ENCODE measurements around the gene SYNGR1.

SYNGR1 gene

GRCh38 chr22:39395936-39396796 lies 46.4 kb downstream of the SYNGR1 start:
- DNase-seq (ENCODE audit: low read depth), result no peak
- TF ChIP-seq CTCF (conservative IDR thresholded peaks at IDR 0.05; ENCODE audit: control insufficient read depth, insufficient read depth, low read depth, low read length), result no peak
- H3K4me3 ChIP-seq (ENCODE audit: control insufficient read depth, low read depth, low read length), result no peak overlapping the region

- H3K4me3 ChIP-seq (ENCODE audit: control insufficient read depth, low read depth, low read length), result no peak overlapping the region
- DNase-seq (ENCODE audit: low read depth), result no peak
- no peak for TF ChIP-seq CTCF (conservative IDR thresholded peaks at IDR 0.05; ENCODE audit: control insufficient read depth, insufficient read depth, low read depth, low read length)
These were observed 47.0 kb downstream of the SYNGR1 start for GRCh38 chr22:39396797-39397195.

- H3K4me3 ChIP-seq (ENCODE audit: control insufficient read depth, low read depth, low read length), result no peak overlapping the region
- no peak for DNase-seq (ENCODE audit: low read depth)
- TF ChIP-seq CTCF (conservative IDR thresholded peaks at IDR 0.05; ENCODE audit: control insufficient read depth, insufficient read depth, low read depth, low read length), result no peak
These were observed 51.5 kb downstream of the SYNGR1 start for GRCh38 chr22:39401301-39401631.

GRCh38 chr22:39405346-39406085 lies 55.7 kb downstream of the SYNGR1 start:
- H3K4me3 ChIP-seq (ENCODE audit: control insufficient read depth, low read depth, low read length), result peak overlapping the region; percentile 38
- peak; percentile 22 for TF ChIP-seq CTCF (conservative IDR thresholded peaks at IDR 0.05; ENCODE audit: control insufficient read depth, insufficient read depth, low read depth, low read length)
- peak; percentile 89 for DNase-seq (ENCODE audit: low read depth)

GRCh38 chr22:39408173-39408572 lies 58.4 kb downstream of the SYNGR1 start:
- peak; percentile 51 for DNase-seq (ENCODE audit: low read depth)
- no peak for TF ChIP-seq CTCF (conservative IDR thresholded peaks at IDR 0.05; ENCODE audit: control insufficient read depth, insufficient read depth, low read depth, low read length)
- no peak overlapping the region for H3K4me3 ChIP-seq (ENCODE audit: control insufficient read depth, low read depth, low read length)

GRCh38 chr22:39408807-39409206 lies 59.0 kb downstream of the SYNGR1 start:
- no peak overlapping the region for H3K4me3 ChIP-seq (ENCODE audit: control insufficient read depth, low read depth, low read length)
- TF ChIP-seq CTCF (conservative IDR thresholded peaks at IDR 0.05; ENCODE audit: control insufficient read depth, insufficient read depth, low read depth, low read length), result no peak
- no peak for DNase-seq (ENCODE audit: low read depth)
